ENCODE measurements around the gene EXOSC9.

EXOSC9 gene

GRCh38 chr4:121789960-121790829, 10.9 kb upstream of the EXOSC9 start:
- no peak for DNase-seq

DNA sequence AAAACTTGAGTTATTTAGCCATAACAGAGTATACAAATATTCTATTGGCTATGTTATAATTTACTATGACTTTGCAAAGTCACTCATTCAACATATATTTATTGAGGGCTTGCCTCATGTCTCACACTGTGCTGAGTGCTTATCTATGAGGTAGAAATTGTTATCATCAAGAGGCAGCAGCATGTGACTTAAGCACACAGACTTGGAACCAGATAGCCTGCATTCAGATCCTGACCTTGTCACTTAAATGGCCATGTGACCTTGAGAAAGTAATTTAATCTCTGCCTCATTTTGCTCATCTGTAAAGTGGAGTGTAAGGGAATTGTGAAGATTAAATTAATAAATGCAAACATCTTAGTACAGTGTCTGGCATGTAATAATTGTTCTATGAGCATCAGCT, 10.1 kb upstream of the EXOSC9 start:
- no peak for DNase-seq

- DNase-seq, result no peak
Measured at GRCh38 chr4:121791481-121791880, 9.6 kb upstream of the EXOSC9 start.

GRCh38 chr4:121792966-121793365, 8.2 kb upstream of the EXOSC9 start:
- no peak for DNase-seq

- DNase-seq, result no peak
Measured at GRCh38 chr4:121794505-121795188, 6.5 kb upstream of the EXOSC9 start.

DNA sequence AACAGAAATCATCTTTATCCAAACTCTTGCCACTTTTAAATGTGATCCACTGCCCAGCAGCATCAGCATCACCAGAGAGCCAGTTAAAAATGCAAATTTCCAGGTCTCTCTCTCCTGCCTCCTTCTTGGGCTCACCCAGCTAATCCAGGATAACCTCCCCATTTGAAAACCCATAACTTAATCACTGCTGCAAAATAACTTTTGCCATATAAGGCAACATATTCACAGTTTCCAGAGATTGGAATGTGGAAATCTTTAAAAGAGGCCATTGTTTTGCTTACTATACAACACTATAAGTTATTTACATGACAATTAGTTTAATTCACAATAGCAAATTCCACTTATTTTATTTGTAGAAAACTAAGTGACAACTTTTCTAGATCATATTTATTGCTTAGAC, 4.8 kb upstream of the EXOSC9 start:
- DNase-seq, result no peak

DNA sequence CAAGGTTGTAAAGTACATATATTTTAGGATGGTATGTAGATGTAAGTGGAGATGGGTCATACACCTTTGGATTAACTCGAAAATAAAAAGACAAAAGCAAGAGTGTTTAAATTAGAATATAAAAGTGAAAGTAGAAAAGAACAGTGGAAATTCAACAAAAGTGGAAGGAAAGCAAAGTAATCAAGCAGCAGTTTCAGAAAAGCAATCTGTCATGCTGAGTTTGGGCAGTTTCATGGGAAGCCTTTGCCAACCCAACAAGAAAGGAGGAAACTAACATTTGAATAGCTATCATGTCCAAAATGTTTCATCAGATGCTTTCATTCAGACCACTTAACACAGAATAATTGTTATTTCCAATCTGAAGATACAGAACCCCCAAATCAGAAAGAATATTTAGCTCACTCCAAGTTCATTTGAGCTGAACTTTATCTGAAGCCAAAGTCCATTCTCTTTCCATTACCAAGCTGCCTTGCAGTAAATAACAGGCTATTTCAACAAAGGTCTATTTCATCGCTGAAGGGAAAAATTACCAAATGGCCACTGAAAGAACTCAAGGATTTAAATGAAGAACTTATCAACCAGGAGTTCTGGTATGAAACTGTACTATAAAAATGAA, 1.8 kb upstream of the EXOSC9 start:
- DNase-seq, result no peak

- no peak for DNase-seq
Measured at GRCh38 chr4:121799867-121800501, 1.1 kb upstream of the EXOSC9 start.

- DNase-seq, result no peak
Measured at GRCh38 chr4:121800638-121800960, 524 bp upstream of the EXOSC9 start.

GRCh38 chr4:121801715-121802075, 572 bp downstream of the EXOSC9 start:
- no peak for DNase-seq

DNA sequence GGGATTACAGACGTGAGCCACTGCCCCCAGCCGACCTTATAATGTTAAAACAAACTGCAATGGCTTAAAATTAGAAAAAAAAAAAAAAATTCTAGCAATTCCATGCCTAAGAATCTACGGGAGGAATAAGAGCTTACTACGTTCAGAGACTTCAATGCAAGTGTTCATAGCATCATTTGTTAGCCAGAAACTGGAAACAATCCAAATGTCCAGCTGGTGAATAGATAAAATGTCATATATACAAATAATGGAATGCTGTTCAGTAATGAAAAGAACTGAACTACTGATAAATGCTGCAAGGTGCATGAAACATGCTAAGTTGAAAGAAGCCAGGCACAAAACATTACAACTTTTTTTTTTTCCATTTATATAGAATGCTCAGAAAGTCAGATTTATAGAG, 5.3 kb downstream of the EXOSC9 start:
- DNase-seq, result no peak

- no peak for DNase-seq
Measured at GRCh38 chr4:121811122-121811521, 10.0 kb downstream of the EXOSC9 start.

DNA sequence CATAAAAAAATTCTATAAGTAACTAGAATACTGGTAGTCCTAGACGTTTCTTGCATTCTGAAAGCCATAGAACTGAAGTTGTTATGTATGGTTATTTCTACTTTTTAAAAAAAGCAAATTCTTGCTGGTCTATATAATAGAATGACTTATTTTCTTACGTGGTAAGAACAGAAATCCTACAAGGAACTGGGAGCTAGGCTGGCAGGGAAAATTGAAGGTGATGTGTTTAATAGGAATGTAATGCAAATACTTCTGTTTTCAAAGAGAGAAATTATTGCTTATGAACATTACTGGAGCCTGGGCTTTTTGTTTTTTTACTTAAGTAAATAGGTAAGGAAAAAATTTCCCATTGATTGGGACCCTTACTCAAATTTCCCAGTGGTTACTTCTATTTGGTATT, 13.6 kb downstream of the EXOSC9 start:
- DNase-seq, result no peak

DNA sequence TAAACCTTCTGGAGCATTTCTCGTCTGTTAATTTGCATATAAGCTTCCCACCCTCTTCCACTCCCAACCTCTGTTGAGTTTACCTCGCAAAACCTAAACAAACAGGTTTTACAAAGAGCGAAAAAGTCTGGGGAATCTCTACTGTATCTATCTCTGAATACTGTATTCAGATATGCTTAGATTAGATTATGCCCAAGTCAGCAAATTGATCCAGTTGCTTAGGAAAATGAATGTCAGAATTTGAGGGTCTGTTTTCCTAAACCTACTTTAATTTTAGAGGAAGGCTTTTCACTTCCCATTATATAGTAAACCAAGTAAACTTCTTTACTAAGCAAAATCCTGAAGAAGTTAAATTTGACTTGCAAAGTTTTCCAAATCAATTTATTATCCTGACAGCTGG, 15.9 kb downstream of the EXOSC9 start:
- no peak for DNase-seq

DNA sequence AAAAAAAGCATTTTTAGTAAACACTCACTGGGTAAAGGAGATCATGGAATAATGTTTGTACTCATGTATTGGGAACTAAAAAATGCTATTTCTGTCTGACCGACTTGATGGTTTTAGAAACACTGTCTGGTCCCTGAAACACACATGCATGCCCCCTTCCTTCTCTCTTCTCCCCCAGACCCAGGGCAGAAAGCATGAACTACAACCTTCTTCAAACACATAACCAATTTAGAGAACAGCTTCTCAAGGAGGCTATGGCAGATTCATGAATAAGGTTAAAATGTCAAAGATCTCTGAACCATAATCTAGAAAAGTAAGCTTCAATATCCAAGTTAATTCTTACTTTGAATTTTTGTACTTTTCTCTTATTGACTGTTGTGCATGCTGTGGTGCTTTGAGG, 16.6 kb downstream of the EXOSC9 start:
- DNase-seq, result no peak

- DNase-seq, result no peak
Measured at GRCh38 chr4:121818215-121818614, 17.1 kb downstream of the EXOSC9 start.

GRCh38 chr4:121819216-121819965, 18.3 kb downstream of the EXOSC9 start:
- DNase-seq, result no peak

GRCh38 chr4:121822047-121822446, 20.9 kb downstream of the EXOSC9 start:
- no peak for DNase-seq

- peak; percentile 31 for DNase-seq
Measured at GRCh38 chr4:121822796-121823504, 21.8 kb downstream of the EXOSC9 start.

GRCh38 chr4:121823505-121824170, 22.5 kb downstream of the EXOSC9 start, which contains the start of gene CCNA2:
TSS of gene CCNA2 (minus strand) at chr4:121823883. CDS start at chr4:121823628, 255 bp downstream.
- peak; percentile 91 for DNase-seq

DNA sequence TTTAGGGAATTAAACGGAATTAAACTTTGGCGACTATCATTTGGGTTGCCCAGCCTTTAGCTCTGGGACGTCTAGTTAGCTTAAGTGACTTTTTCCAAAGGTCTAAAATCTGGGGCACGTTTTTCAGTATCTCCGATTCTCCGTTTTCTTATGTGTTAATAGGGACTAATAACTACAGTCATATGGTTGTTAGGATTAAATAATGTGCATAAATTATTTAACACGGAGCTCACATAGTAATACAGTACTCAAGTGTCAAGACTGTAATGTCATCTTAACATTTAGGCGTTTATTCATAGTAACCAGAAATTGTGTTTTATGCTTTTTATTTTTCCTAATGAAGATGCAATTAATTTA, 23.0 kb downstream of the EXOSC9 start:
- DNase-seq, result no peak

DNA sequence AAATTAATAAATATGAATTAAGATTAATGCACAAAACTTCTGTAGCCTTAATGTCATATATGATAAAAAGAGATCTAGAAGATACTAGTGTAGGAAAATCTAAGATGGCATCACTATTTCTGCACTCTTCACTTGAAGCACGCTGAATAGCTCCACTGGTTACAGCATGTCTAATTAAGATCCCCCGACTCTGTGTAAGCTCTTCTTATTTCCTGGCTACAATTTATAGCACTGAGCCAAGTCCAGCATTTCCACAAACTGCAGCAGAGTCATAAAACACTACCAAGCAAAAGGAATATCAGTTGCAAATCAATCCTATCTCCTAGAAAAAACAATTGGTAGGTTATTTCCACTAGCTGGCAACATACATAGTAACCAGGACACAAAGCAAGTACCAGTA, 23.8 kb downstream of the EXOSC9 start:
- no peak for DNase-seq
